IMR-90 (cell line): ENCODE results near the gene FSD1L. TPM values are rescaled to one million over a fixed set of nuclear protein-coding genes. Genes with fewer than 3 reads are reported as not detected.

ENCODE experiments used
- ATAC-seq: fragments of 200-7000 bp; cut with Tn5 transposase; 2 replicates; pipeline ENCODE4 v1.9.1; 2020; ENCODE audit warnings: low read depth, mild to moderate bottlenecking, moderate library complexity
- BruUV-seq: library from RNA; stranded (reverse); fragments of 400-500 nt; replicated peaks from 2 replicates; lab custom pipeline; 2021; lab: Mats Ljungman, UMichigan
- CTCF ChIA-PET: fragments of 300-600 bp; formaldehyde crosslinking; extraction: SDS; loops from one replicate; lab custom pipeline; 2021; ENCODE audit warnings: antibody characterized with exemption; lab: Yijun Ruan, JAX
- POLR2A ChIA-PET: fragments of 300-600 bp; sonication (Branson Sonifier 250); formaldehyde crosslinking; loops from one replicate; lab custom pipeline; 2022; ENCODE audit warnings: antibody characterized with exemption; ENCODE audit not compliant: unreplicated experiment; lab: Charles Lee
- DNase-seq: peaks from one replicate; pipeline ENCODE4 v3.0.0; 2013
- H2AFZ ChIP-seq: replicated peaks from 2 replicates; pipeline ENCODE3; 2013; ENCODE audit warnings: low read length, mild to moderate bottlenecking; ENCODE audit not compliant: poor library complexity
- H2AK5ac ChIP-seq: 2 replicates; pipeline ENCODE4 v1.6.1; 2013; ENCODE audit warnings: low read depth, low read length, inconsistent platforms
- H2AK9ac ChIP-seq: replicated peaks from 2 replicates; pipeline ENCODE3; 2013; ENCODE audit warnings: mild to moderate bottlenecking, low read depth, low read length, moderate library complexity; ENCODE audit not compliant: poor library complexity
- H2BK120ac ChIP-seq: 2 replicates; pipeline ENCODE4 v1.6.1; 2013; ENCODE audit warnings: low read depth, low read length, inconsistent platforms
- H2BK15ac ChIP-seq: 3 replicates; pipeline ENCODE4 v1.6.1; 2013; ENCODE audit warnings: low read depth, low read length, inconsistent platforms
- H2BK20ac ChIP-seq: 2 replicates; pipeline ENCODE4 v1.6.1; 2013; ENCODE audit warnings: low read depth, mild to moderate bottlenecking, inconsistent platforms, low read length, moderate library complexity
- H2BK5ac ChIP-seq: 2 replicates; pipeline ENCODE4 v1.6.1; 2013; ENCODE audit warnings: mild to moderate bottlenecking, low read depth, low read length, inconsistent platforms; ENCODE audit not compliant: poor library complexity, severe bottlenecking
- H3K14ac ChIP-seq: replicated peaks from 2 replicates; pipeline ENCODE4 v1.6.1; 2013; ENCODE audit warnings: low read depth, low read length, inconsistent platforms
- H3K18ac ChIP-seq: 2 replicates; pipeline ENCODE4 v1.6.1; 2013; ENCODE audit warnings: low read depth, low read length, control low read depth
- H3K23ac ChIP-seq: 2 replicates; pipeline ENCODE4 v1.6.1; 2013; ENCODE audit warnings: low read depth, low read length, inconsistent platforms
- H3K27ac ChIP-seq: 2 replicates; pipeline ENCODE4 v1.5.1; 2013; ENCODE audit warnings: mild to moderate bottlenecking, control low read depth, low read length; ENCODE audit not compliant: insufficient read depth
- H3K27me3 ChIP-seq: 2 replicates; pipeline ENCODE4 v1.6.1; 2013; ENCODE audit warnings: low read length; ENCODE audit not compliant: control insufficient read depth, insufficient read depth
- H3K36me3 ChIP-seq: 2 replicates; pipeline ENCODE4 v1.6.1; 2013; ENCODE audit warnings: low read length, mixed read lengths; ENCODE audit not compliant: control insufficient read depth, insufficient read depth
- H3K4ac ChIP-seq: 2 replicates; pipeline ENCODE4 v1.6.1; 2013; ENCODE audit warnings: low read depth, low read length, inconsistent platforms
- H3K4me1 ChIP-seq: 2 replicates; pipeline ENCODE4 v1.6.1; 2013; ENCODE audit warnings: low read length, mixed read lengths; ENCODE audit not compliant: control insufficient read depth, insufficient read depth
- H3K4me2 ChIP-seq: 2 replicates; pipeline ENCODE4 v1.6.1; 2013; ENCODE audit warnings: low read depth, mild to moderate bottlenecking, control low read depth, low read length, moderate library complexity
- H3K4me3 ChIP-seq: 2 replicates; pipeline ENCODE4 v1.5.1; 2013; ENCODE audit warnings: low read depth, mild to moderate bottlenecking, control low read depth, low read length, moderate library complexity; ENCODE audit not compliant: insufficient read depth
- H3K56ac ChIP-seq: 2 replicates; pipeline ENCODE4 v1.6.1; 2013; ENCODE audit warnings: low read length, inconsistent platforms; ENCODE audit not compliant: insufficient read depth; ENCODE audit errors: extremely low read depth
- H3K79me1 ChIP-seq, 2 experiments: 2 replicates each; pipeline ENCODE4 v1.6.1; 2013; ENCODE audit warnings: low read length in 2 of 2, inconsistent platforms in 1 of 2, low read depth in 1 of 2
- H3K9ac ChIP-seq: 2 replicates; pipeline ENCODE4 v1.6.1; 2013; ENCODE audit warnings: low read depth, low read length, control low read depth
- H3K9me1 ChIP-seq: 2 replicates; pipeline ENCODE4 v1.6.1; 2013; ENCODE audit warnings: low read length, inconsistent platforms; ENCODE audit not compliant: insufficient read depth
- H3K9me3 ChIP-seq: 2 replicates; pipeline ENCODE4 v1.6.1; 2013; ENCODE audit warnings: low read length; ENCODE audit not compliant: control insufficient read depth, insufficient read depth
- H4K20me1 ChIP-seq: 2 replicates; pipeline ENCODE4 v1.6.1; 2013; ENCODE audit warnings: low read length, inconsistent platforms; ENCODE audit not compliant: insufficient read depth
- H4K5ac ChIP-seq: 2 replicates; pipeline ENCODE4 v1.6.1; 2013; ENCODE audit warnings: mild to moderate bottlenecking, low read depth, low read length, control low read depth
- H4K8ac ChIP-seq, 2 experiments: 2 replicates each; pipeline ENCODE4 v1.6.1; 2013; ENCODE audit warnings: low read depth in 2 of 2, low read length in 2 of 2, control low read depth in 1 of 2, inconsistent platforms in 1 of 2
- H4K91ac ChIP-seq: 2 replicates; pipeline ENCODE4 v1.6.1; 2013; ENCODE audit warnings: low read depth, low read length, inconsistent platforms; ENCODE audit not compliant: insufficient read depth
- BHLHE40 ChIP-seq: fragments of 150-350 bp; IDR thresholded peaks from 2 replicates; pipeline ENCODE4 v1.6.1; 2016; ENCODE audit warnings: mild to moderate bottlenecking, low read depth, low read length
- CEBPB ChIP-seq: IDR thresholded peaks from 2 replicates; pipeline ENCODE4 v1.6.1; 2012; ENCODE audit warnings: low read depth, low read length, improper control_type of control experiment
- CHD1 ChIP-seq: IDR thresholded peaks from 2 replicates; pipeline ENCODE4 v1.6.1; 2012; ENCODE audit warnings: low read depth, low read length, improper control_type of control experiment
- CTCF ChIP-seq: conservative IDR thresholded peaks from 2 replicates; pipeline ENCODE4 v1.5.1; 2012; ENCODE audit warnings: mild to moderate bottlenecking, low read depth, low read length, improper control_type of control experiment
- ELK1 ChIP-seq: fragments of 150-350 bp; IDR thresholded peaks from 2 replicates; pipeline ENCODE4 v1.6.1; 2016; ENCODE audit warnings: low read depth, mild to moderate bottlenecking, low read length, moderate library complexity, borderline replicate concordance
- FOS ChIP-seq: fragments of 150-350 bp; IDR thresholded peaks from 2 replicates; pipeline ENCODE4 v1.6.1; 2016; ENCODE audit warnings: low read depth, low read length
- MAFK ChIP-seq: IDR thresholded peaks from 2 replicates; pipeline ENCODE4 v1.6.1; 2012; ENCODE audit warnings: low read depth, low read length, improper control_type of control experiment
- MAZ ChIP-seq: IDR thresholded peaks from 2 replicates; pipeline ENCODE4 v1.6.1; 2012; ENCODE audit warnings: low read depth, mild to moderate bottlenecking, low read length, improper control_type of control experiment, moderate library complexity, borderline replicate concordance
- MXI1 ChIP-seq: IDR thresholded peaks from 2 replicates; pipeline ENCODE4 v1.6.1; 2012; ENCODE audit warnings: low read depth, mild to moderate bottlenecking, low read length, moderate library complexity, borderline replicate concordance
- NFE2L2 ChIP-seq: fragments of 150-350 bp; IDR thresholded peaks from 2 replicates; pipeline ENCODE4 v1.6.1; 2016; ENCODE audit warnings: low read depth, mild to moderate bottlenecking, low read length
- POLR2A ChIP-seq: IDR thresholded peaks from 2 replicates; pipeline ENCODE4 v1.6.1; 2012; ENCODE audit warnings: mild to moderate bottlenecking, low read depth, low read length
- RAD21 ChIP-seq: IDR thresholded peaks from 2 replicates; pipeline ENCODE4 v1.6.1; 2012; ENCODE audit warnings: low read length, improper control_type of control experiment
- RCOR1 ChIP-seq: IDR thresholded peaks from 2 replicates; pipeline ENCODE4 v1.6.1; 2012; ENCODE audit warnings: mild to moderate bottlenecking, low read length, improper control_type of control experiment; ENCODE audit not compliant: insufficient replicate concordance
- RFX5 ChIP-seq: IDR thresholded peaks from 2 replicates; pipeline ENCODE4 v1.8.0; 2012; ENCODE audit warnings: low read depth, mild to moderate bottlenecking, low read length, moderate library complexity
- SMC3 ChIP-seq: fragments of 150-350 bp; IDR thresholded peaks from 2 replicates; pipeline ENCODE4 v1.6.1; 2016; ENCODE audit warnings: low read depth, mild to moderate bottlenecking, antibody characterized with exemption, low read length, moderate library complexity
- USF2 ChIP-seq: fragments of 150-350 bp; IDR thresholded peaks from 2 replicates; pipeline ENCODE4 v1.6.1; 2017; ENCODE audit warnings: mild to moderate bottlenecking, antibody characterized with exemption, low read length, low read depth
- WGBS, 2 experiments: methylation state at CpG; one replicate each; pipeline versions ENCODE4 v1.1.5 to v1.1.7; 2013; ENCODE audit warnings: missing lambda C conversion rate in 2 of 2; ENCODE audit not compliant: insufficient read length in 1 of 2; ENCODE audit errors: extremely low coverage in 2 of 2; 5-methylcytosine and 5-hydroxymethylcytosine counted together
- dilution Hi-C: fragments of 300-500 bp; cut with HindIII; formaldehyde crosslinking; loops from one replicate; pipeline ENCODE4 v1.14.3; 2018; ENCODE audit warnings: low sequenced_read_pairs; ENCODE audit not compliant: unreplicated experiment
- in situ Hi-C: fragments of 300-500 bp; cut with MboI; formaldehyde crosslinking; loops from 3 replicates; pipeline ENCODE4 v1.14.3; 2019; ENCODE audit warnings: low sequenced_read_pairs, inconsistent platforms, mixed read lengths
- intact Hi-C: fragments of 100-400 bp; cut with micrococcal nuclease; formaldehyde crosslinking; loops from 2 replicates; pipeline ENCODE4 v1.10.0; 2022
- polyA plus RNA-seq, 3 experiments: library from polyadenylated mRNA; depleted of rRNA; stranded (reverse); fragments of >200 nt; gene quantifications; 2 replicates each; pipeline ENCODE4 v1.2.3, GENCODE V29; 2012; ENCODE audit warnings: low replicate concordance in 1 of 3
- total RNA-seq: library from RNA; depleted of rRNA; stranded (reverse); fragments of >200 nt; gene quantifications from 2 replicates; pipeline ENCODE4 v1.2.3, GENCODE V29; 2012

Gene FSD1L
- total and polyA plus RNA-seq, 2 of the 4 experiments (the other 2 are of a cell fraction): 1.4 to 2.9 TPM

GRCh38 chr9:105441616-105442160 is 6.1 kb upstream of the FSD1L start:
- no peak for ATAC-seq
- Histone ChIP-seq H2AK9ac (no peak overlapping the region), H2BK20ac (no peak overlapping the region), H4K8ac (no peak overlapping the region), H2AFZ (no peak overlapping the region), H3K27ac (no peak overlapping the region), H4K5ac (no peak overlapping the region), H2AK5ac (no peak overlapping the region), H4K20me1 (no peaks in the 10 kb centered on the region), H3K36me3 (no peaks in the 10 kb centered on the region), H3K4me3 (no peak overlapping the region), H4K91ac (no peak overlapping the region), H3K9me1 (no peaks in the 10 kb centered on the region), H3K9ac (no peak overlapping the region), H2BK15ac (no peak overlapping the region), H3K18ac (no peak overlapping the region), H3K27me3 (no peaks in the 10 kb centered on the region), H3K4me1 (peaks cover 7% of the 10 kb centered on the region), H3K9me3 (no peaks in the 10 kb centered on the region), H3K4me2 (no peak overlapping the region), H2BK5ac (no peak overlapping the region), H3K56ac (no peak overlapping the region), H3K14ac (no peak overlapping the region), H2BK120ac (no peak overlapping the region), H3K79me1 (no peaks in the 10 kb centered on the region), H3K4ac (no peak overlapping the region), H3K23ac (no peak overlapping the region)
- TF ChIP-seq BHLHE40: no peak
- TF ChIP-seq MAZ: no peak
- TF ChIP-seq FOS: no peak
- TF ChIP-seq SMC3: no peak
- TF ChIP-seq CEBPB: no peak
- no peak for TF ChIP-seq RFX5
- TF ChIP-seq POLR2A: no peak
- TF ChIP-seq RAD21: no peak
- no peak for TF ChIP-seq RCOR1
- TF ChIP-seq MXI1: no peak
- no peak for TF ChIP-seq MAFK
- no peak for TF ChIP-seq NFE2L2
- no peak for TF ChIP-seq USF2
- no peak for TF ChIP-seq CTCF
- TF ChIP-seq ELK1: no peak
- TF ChIP-seq CHD1: no peak
- WGBS, 2 experiments: no CpG with 5 or more reads among the region's 2 CpGs
- intact Hi-C loops (no loop called here), in situ Hi-C loops (no loop called here), dilution Hi-C loops (no loop called here)
- DNase-seq: no peak
- BruUV-seq: no TSS peak
- POLR2A ChIA-PET: no interaction called here
- CTCF ChIA-PET: no interaction called here
